ENCODE measurements around the gene FRMD4A. TPM values are rescaled to one million over a fixed set of nuclear protein-coding genes. Genes with fewer than 3 reads are reported as not detected.

The FRMD4A gene
- total and polyA plus RNA-seq, 10 of the 15 experiments (the other 5 are each of a cell fraction or from before 2014, with no cell fraction given): 17.8 to 75.2 (median 39.1) TPM

DNA sequence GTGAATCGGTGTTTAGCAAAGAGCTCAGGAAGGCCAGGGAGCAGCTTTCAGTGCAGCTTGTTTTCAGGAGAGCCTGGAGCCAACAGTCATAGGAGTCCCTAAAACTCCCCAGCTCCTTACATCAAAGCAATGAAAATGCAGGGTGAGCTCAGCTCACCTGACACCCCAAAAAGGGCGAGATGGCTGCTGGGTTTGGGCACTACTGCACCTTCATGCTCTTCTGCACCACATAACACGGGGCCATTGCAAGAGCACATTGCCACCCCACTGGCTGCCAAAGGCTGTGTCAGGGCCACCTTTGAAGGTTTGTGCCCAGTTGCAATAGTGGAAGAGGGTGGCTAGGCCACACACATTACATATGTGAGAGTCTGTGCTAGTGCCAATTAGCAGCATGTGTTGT is 25.0 kb upstream of the FRMD4A start:
- CTCF ChIA-PET: no interaction called here

More for the DNA sequence above, 25.0 kb upstream of the FRMD4A start:
- H3K4me2 ChIP-seq (ENCODE audit: control insufficient read depth, insufficient read depth): no peak overlapping the region
- no peak overlapping the region for H3K9ac ChIP-seq (ENCODE audit: control insufficient read depth, insufficient read depth, low read length)
- ATAC-seq (no peak), FAIRE-seq (no peak), DNase-seq (ENCODE audit: low read depth, low spot score) (no peak)
- in situ Hi-C loops (cut with MboI): no loop called here
- ChIA-PET SMC1A (ENCODE audit: uncharacterized antibody, unreplicated experiment) (no interaction called here), RAD21 (ENCODE audit: unreplicated experiment) (interaction anchor here (0.7 kb wide), 1 partner anchor 79 kb away, joined by 3 read pairs; no protein-coding TSS in a partner anchor), POLR2A (no interaction called here)
- no peaks in the 10 kb centered on the region for H4K20me1 ChIP-seq (ENCODE audit: control insufficient read depth, insufficient read depth)
- no peaks in the 10 kb centered on the region for H3K4me1 ChIP-seq (ENCODE audit: control insufficient read depth, insufficient read depth, low read length)
- 25% methylated on average over 3 of the region's 3 CpGs for WGBS (ENCODE audit: insufficient coverage, insufficient replicate concordance, low lambda C conversion rate, missing lambda C conversion rate)
- H3K27ac ChIP-seq (ENCODE audit: control insufficient read depth, insufficient read depth): no peak overlapping the region
- H3K36me3 ChIP-seq (ENCODE audit: control insufficient read depth in 2 of 2, insufficient read depth in 2 of 2, low read length in 1 of 2): no peaks in the 10 kb centered on the region
- no peaks in the 10 kb centered on the region for H3K9me3 ChIP-seq (replicated peaks; ENCODE audit: control insufficient read depth, insufficient read depth, low read length)
- no TSS peak for BruUV-seq (replicated peaks)
- intact Hi-C loops (cut with micrococcal nuclease; ENCODE audit: unreplicated experiment): no loop called here
- H3K27me3 ChIP-seq (replicated peaks in 1 of 2; ENCODE audit: control insufficient read depth in 2 of 2, insufficient read depth in 2 of 2, low read length in 1 of 2): no peaks in the 10 kb centered on the region; a peak in 1 of 4 replicates
- no peak overlapping the region for H3K4me3 ChIP-seq
- H3K79me2 ChIP-seq (ENCODE audit: control insufficient read depth, insufficient read depth, low read length): no peaks in the 10 kb centered on the region
- no peak overlapping the region for H2AFZ ChIP-seq (ENCODE audit: control insufficient read depth, low read depth, low read length)
- TF ChIP-seq IKZF1 (conservative IDR thresholded peaks at IDR 0.05) (no peak), CHD1 (IDR thresholded peaks at IDR 0.05; ENCODE audit: low read depth, low read length) (no peak), CBX3 (IDR thresholded peaks at IDR 0.05; ENCODE audit: borderline replicate concordance, low read depth) (no peak), CEBPB (IDR thresholded peaks at IDR 0.05; ENCODE audit: borderline replicate concordance in 1 of 2, low read depth in 2 of 2, low read length in 2 of 2) (no peak), KAT2A (conservative IDR thresholded peaks at IDR 0.05; ENCODE audit: control insufficient read depth, low read depth, low read length) (no peak), NRF1 (conservative IDR thresholded peaks at IDR 0.05; ENCODE audit: low read depth, low read length) (no peak), ZNF274 (IDR thresholded peaks at IDR 0.05; ENCODE audit: insufficient read depth, insufficient read length) (no peak), CREB1 (IDR thresholded peaks at IDR 0.05; ENCODE audit: low read depth) (no peak), ZBTB4 (CRISPR knock-in tag; IDR thresholded peaks at IDR 0.05) (no peak)

Measured in GM12878 (cell line).